GM18861 (cell line): Measurements from ENCODE around the gene MN1.

Experiments
- ATAC-seq: cut with Tn5 transposase; IDR thresholded peaks from one replicate; pipeline ENCODE4 v1.9.1; 2021; ENCODE audit not compliant: unreplicated experiment

Gene MN1

DNA sequence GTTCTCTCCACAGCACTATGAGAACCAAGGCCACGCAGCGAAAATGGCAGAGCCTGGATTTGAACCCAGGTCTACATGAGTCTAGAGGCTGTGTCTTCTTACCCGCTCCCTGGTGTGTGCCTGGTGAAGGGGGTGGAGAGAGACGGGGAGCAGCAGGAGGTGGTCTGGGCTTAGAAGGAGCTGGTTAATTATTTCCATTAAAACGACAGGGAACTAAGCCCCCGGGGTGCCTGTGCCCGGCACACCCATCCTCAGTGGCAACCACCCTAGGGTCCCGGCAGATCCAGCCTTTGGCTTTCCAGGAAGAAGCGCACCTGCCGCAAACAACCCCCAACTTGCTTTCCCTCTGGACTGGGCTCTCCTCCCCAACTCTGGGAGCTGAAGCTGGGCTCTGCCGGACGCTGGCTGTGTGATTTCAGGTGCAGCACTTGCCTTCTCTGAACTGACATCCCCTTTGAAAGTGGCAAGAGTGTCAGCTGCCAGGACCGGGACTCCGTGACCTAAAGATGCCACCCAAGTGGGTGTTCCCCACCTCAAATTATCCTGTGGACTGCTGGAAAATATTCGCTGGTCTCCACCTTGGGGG is 35.8 kb downstream of the MN1 start:
- no peak for ATAC-seq

DNA sequence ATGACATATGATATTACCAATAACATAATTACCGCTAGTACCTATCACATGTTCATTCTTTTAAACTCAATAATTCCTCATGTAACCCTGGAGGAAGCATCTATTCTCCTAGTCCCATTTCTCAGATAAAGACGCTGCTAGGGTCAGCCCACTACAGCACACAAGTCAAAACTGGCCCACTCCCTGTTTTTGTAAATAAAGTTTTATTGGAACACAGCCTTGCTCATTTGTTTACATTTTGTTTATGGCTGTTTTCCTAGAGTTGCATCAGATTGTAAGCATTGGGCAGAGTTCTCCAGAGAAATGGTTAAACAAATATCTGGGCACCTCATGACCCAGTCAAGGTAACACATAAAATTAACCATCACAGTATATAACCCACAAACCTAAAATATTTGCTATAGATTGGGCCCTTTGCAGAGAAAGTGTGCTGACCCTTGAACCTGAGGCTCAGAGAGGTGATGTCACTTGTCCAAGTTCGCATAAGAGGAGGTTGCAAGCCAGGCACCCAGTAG is 36.8 kb downstream of the MN1 start:
- no peak for ATAC-seq

- ATAC-seq, result no peak
Observed at GRCh38 chr22:27761665-27762064, 39.9 kb downstream of the MN1 start.

- ATAC-seq, result no peak
Observed at GRCh38 chr22:27761000-27761399, 40.6 kb downstream of the MN1 start.

DNA sequence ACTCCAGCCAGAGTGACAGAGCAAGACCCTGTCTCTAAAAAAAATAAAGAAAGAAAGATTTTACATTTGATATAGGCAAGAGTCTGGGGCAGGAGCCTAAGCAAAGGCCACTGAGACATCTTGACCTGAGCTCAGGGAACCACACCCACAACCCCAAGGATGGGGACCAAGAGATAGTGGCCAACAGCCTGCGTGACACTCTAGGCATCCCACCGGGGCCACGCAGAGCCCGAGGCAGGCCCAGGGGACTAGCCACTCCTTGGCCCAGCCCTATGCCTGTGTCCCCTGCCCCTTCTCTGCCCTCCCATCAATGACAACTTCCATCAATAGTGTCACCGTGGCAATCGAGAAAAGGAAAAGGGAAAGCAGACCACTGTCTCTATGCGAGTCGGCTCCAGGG is 41.1 kb downstream of the MN1 start:
- ATAC-seq, result no peak

- no peak for ATAC-seq
Observed at GRCh38 chr22:27757928-27758525, 43.5 kb downstream of the MN1 start.

GRCh38 chr22:27756212-27756660 is 45.3 kb downstream of the MN1 start:
- no peak for ATAC-seq

DNA sequence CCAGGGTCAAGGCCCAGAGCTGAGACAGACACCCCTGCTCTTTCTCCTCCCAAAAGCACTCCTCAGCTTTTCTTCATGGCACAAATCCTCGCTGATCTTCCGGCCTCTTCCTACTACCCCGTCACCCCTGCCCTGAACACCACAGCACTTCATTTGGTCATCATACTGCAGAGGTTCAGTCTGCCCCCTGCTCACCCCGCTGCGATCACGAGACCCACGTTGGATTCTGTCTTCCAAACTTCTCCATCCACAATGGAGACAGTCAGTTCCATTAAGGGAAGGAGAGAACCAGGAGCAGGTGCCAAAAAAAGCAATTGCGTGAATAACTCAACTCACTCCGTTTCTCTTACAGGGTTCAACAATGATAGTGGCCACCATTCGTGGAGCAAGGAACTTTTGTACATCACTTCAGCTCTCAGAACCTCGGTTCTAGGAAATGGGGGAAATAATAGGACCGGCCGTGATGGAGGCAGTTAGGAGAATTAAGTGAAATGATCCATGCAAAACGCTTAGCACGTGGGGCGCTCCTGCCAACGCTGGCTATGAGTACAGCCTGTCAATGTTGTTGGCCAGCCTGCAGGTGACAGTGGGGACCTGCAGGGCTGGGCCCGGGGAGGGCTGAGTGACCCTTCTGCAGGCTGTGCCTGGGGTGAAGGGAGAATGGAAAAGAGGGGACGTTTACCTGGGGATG is 45.9 kb downstream of the MN1 start:
- no peak for ATAC-seq

- no peak for ATAC-seq
Observed at GRCh38 chr22:27754888-27755480, 46.6 kb downstream of the MN1 start.

DNA sequence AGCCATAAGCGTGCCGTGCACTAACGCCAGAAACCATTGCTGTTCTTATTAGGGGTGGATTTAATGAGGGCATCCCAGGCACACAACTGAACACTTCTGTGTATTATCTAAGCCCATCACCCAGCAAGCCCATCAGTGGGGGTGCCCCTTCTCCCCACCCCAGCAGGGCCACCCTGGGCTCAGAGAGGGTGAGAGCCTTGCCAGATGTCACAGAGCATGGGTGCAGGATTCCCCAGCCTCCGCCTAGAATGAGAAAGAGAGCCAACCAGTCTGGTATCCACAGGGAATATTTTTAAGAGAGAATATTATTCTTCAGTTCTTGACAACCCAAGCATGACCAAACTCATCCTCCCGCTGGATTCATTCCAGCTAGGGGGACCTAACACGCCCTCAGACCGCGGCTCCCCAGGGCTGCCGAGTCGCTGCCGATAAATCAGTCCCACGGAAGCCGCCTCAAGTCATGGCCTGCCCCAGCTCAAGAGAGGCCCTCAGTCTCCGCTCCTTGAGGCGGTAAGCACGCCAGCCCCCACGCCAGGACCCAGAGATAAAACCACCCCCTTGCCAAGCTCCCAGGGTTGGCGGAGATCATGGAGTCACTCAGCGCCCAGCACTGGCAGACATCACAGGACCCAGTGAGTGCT is 47.2 kb downstream of the MN1 start:
- ATAC-seq, result no peak

GRCh38 chr22:27752771-27753170 is 48.8 kb downstream of the MN1 start:
- ATAC-seq, result no peak

- no peak for ATAC-seq
Observed at GRCh38 chr22:27752141-27752540, 49.4 kb downstream of the MN1 start.

GRCh38 chr22:27751277-27752070 is 50.1 kb downstream of the MN1 start:
- no peak for ATAC-seq

DNA sequence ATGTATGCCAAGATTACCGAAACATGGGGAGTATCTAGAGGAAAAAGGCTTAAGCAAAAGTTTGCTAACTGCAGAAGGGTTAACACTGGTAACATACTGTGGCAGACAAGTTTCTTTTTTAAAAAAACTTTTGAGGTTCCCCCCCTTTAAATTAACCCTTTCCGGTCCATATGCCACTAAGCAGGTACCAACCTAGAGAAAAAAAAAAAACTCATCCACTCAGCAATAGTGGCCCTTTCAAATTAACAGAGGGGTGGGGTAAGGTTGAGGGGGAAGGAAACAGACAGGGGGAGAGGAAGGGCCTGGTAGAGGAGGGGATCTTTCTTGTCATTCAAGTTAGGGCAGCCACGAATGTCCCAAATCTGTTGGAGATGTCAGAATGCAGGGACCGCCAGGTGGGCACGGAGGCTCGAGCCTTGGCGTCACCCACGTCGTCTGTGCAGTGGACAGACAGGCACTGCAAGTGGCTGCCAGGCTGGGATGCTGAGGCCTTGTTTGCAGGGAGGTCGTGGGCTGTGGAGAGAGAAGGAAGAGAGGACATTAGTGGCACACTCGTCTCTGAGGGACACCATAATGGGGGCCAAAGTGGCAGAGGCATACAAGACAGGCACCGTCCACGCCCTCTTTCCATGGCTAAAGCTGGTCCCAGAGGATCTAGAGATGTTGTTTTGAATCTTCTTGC is 50.8 kb downstream of the MN1 start:
- ATAC-seq, result no peak

DNA sequence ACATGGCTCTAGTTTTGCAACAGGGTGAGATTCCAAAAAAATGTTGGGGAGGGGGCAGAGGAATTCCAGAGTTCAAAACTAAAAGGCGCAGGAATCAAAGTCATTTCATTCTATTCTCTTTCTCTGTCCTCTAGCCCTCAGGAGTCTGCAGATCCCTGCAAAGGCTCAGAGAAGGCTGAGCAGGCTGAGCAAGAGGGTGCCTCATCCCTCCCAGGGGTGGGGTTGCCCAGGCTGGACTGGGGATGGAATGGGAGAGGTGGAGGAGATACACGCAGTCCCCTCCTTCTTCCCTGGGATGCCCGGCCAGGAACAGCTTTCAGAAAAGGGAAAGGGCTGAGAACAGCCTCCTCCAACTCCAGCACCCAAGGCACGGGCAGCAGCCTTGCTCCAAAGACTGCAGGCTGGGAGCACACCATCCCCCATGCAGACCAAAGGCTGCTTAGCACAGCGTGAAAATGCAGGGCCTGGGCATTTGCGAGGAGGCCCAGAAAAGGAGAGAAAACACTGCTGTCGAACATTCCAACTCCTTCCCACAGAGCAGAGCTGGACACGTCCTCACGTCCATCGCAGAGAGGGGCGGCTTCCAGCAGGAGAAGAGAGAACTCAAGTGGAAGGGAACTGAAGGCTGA is 51.8 kb downstream of the MN1 start:
- no peak for ATAC-seq

GRCh38 chr22:27748751-27749191 is 52.8 kb downstream of the MN1 start:
- no peak for ATAC-seq

DNA sequence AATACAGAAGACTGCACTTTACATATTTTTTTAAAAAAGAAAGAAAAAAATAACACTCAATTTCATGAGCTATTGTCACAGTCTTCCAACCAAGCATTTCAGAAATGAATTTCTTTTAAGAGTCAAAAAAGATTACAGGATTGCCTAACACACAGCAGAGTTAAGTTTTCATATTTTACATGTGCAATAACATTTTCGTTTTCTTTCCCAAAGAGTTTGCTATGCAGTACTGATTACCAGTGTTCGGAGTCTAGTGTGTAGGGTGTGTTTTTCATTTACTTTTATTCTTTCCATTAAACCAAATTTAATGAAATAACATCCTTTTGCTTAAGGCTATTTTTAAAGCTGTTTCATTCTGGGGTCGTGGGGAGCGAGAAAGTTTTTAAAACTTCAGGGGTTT is 53.2 kb downstream of the MN1 start:
- ATAC-seq, result no peak

GRCh38 chr22:27747396-27748221 is 53.9 kb downstream of the MN1 start:
- ATAC-seq, result no peak

DNA sequence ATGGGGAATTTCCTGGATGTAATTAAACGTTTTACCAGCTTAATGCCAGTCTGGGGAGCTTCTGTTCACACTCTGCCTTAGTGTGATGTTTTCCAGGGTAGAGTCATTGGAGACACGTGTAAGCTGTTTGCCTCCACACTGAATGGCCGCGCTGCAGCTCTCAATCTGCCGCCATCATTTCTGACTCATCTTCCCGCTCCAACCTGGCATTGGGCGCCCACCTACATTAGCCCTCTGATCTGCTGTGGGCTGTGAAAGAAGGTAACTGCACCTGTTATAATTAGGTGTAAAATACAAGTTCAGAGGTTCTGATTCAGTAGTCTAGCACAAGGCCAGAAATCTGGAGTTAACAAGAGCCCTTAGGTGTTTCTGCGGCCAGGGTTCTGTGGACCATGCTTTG is 54.6 kb downstream of the MN1 start:
- ATAC-seq, result no peak
